Cardiac fibroblast (primary cell): Measurements from ENCODE around the gene SART1.
"Not testable (repeated sequence)": the region's sequence is repeated elsewhere in the genome, so short reads cannot be mapped to it uniquely, and the experiment has no call there.

ENCODE experiments used
- DNase-seq, 2 donors: peaks; one replicate each; pipeline versions ENCODE4 v3.0.0 to v3.0.0-alpha.2; 2010; ENCODE audit warnings: low read depth in 2 of 2
- H3K4me3 ChIP-seq, 2 donors: replicated peaks in 1 of 2; 1 replicate in 1 of 2; 2 replicates in 1 of 2; pipeline ENCODE4 v1.5.1; 2011; ENCODE audit warnings: low read depth in 2 of 2, low read length in 2 of 2, mild to moderate bottlenecking in 2 of 2, moderate library complexity in 1 of 2
- TF ChIP-seq, protein P1 (sequence below): IDR thresholded peaks from one replicate; pipeline ENCODE4 v1.5.1; 2011; ENCODE audit warnings: low read depth, mild to moderate bottlenecking, low read length, inconsistent platforms

Gene SART1

DNA sequence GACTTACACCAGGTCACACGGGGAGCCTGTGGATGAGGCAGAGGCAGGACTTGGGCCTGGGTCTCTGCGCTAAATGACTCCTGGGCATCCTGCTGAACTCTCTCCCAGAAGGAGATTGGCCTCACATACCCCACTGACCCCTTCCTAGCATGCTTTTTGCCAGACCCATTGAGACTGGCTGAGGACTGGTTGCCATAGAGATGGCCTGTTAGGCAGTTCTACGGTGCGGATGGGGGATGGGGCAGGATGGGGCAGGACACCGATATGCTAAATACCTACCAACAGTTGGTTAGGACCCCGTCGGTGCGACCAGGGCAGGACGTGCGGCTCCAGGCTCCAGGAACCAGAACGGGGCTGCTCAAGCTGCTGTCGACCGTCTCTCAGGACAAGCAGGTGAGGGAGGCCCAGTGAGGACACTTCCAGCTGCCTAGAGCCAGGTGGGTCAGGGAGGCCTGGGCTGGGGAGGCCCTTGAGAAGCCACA is 16.1 kb upstream of the SART1 start, which contains the start of gene TSGA10IP:
TSGA10IP (plus strand) TSS at position 51 of the 482 bp plus-strand sequence; CDS start at position 247, 196 bp downstream.
- TF ChIP-seq, protein P1, sequence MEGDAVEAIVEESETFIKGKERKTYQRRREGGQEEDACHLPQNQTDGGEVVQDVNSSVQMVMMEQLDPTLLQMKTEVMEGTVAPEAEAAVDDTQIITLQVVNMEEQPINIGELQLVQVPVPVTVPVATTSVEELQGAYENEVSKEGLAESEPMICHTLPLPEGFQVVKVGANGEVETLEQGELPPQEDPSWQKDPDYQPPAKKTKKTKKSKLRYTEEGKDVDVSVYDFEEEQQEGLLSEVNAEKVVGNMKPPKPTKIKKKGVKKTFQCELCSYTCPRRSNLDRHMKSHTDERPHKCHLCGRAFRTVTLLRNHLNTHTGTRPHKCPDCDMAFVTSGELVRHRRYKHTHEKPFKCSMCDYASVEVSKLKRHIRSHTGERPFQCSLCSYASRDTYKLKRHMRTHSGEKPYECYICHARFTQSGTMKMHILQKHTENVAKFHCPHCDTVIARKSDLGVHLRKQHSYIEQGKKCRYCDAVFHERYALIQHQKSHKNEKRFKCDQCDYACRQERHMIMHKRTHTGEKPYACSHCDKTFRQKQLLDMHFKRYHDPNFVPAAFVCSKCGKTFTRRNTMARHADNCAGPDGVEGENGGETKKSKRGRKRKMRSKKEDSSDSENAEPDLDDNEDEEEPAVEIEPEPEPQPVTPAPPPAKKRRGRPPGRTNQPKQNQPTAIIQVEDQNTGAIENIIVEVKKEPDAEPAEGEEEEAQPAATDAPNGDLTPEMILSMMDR, result no peak
- H3K4me3 ChIP-seq, result no peak within 1 kb of the TSS
- DNase-seq, result no peak

GRCh38 chr11:65945941-65946558 is 15.5 kb upstream of the SART1 start:
- no peak for DNase-seq
- no peak overlapping the region for H3K4me3 ChIP-seq
- TF ChIP-seq, protein P1, result no peak

- no peak overlapping the region for H3K4me3 ChIP-seq
- no peak for DNase-seq
- TF ChIP-seq, protein P1, result no peak
Measured at GRCh38 chr11:65946655-65947054, 14.9 kb upstream of the SART1 start.

- H3K4me3 ChIP-seq, result no peak overlapping the region
- TF ChIP-seq, protein P1, result no peak
- no peak for DNase-seq
Measured at GRCh38 chr11:65947133-65947532, 14.4 kb upstream of the SART1 start.

DNA sequence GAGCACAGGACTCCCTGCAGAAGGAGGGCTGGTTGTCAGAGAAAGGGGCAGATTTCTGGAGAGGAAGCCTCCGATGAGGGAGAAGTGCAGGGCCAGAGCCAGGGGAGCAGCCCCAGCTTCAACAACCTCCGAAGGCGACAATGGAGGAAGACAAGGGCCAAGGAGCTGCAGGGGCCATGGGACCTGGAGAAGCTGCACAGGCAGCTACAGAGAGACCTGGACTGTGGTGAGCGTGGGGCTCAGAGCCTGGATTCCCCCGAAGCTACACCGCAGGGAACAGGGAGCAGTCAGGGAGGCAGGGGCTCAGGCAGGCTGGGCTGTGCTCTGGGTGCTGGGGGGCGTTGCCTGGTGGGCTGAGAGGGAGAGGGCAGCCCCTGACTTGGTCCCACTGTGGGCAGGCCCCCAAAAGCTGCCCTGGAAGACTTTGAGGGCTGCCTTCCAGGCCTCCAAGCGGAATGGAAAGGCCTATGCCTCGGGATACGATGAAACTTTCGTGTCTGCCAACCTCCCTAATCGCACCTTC is 13.9 kb upstream of the SART1 start:
- H3K4me3 ChIP-seq, result no peak overlapping the region
- TF ChIP-seq, protein P1, result no peak
- DNase-seq, result no peak

GRCh38 chr11:65950711-65951110 is 10.8 kb upstream of the SART1 start:
- not testable (repeated sequence) for DNase-seq

DNA sequence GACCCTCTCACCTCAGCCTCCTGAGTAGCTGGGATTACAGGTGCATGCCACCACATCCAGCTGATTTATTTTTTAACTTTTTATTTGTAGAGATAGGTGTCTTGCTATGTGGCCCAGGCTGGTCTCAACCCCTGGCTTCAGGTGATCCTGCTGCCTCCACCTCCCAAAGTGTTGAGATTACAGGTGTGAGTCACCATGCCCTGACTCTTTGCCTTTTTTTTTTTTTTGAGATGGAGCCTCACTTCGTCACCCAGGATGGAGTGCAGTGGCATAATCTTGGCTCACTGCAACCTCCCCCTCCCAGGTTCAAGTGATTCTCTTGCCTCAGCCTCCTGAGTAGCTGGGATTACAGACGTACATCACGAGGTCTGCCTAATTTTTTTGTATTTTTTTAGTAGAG is 9.9 kb upstream of the SART1 start:
- DNase-seq, H3K4me3 ChIP-seq: not testable (repeated sequence)

More at GRCh38 chr11:65950711-65951110, 10.8 kb upstream of the SART1 start:
- H3K4me3 ChIP-seq, result not testable (repeated sequence)

- TF ChIP-seq, protein P1, result no peak
- H3K4me3 ChIP-seq, result no peak overlapping the region
- DNase-seq, result no peak
Measured at GRCh38 chr11:65952052-65952521, 9.4 kb upstream of the SART1 start.
